HepG2 (cell line): Measurements from ENCODE around the gene CHEK1. TPM values are rescaled to one million over a fixed set of nuclear protein-coding genes. Genes with fewer than 3 reads are reported as not detected.
A peak's percentile ranks its signal among the peaks of the same experiment; 100 is the strongest.
"Not testable (repeated sequence)": the region's sequence is repeated elsewhere in the genome, so short reads cannot be mapped to it uniquely, and the experiment has no call there.

Source experiments
- ATAC-seq: fragments of 200-7000 bp; cut with Tn5 transposase; 3 replicates; pipeline ENCODE4 v1.9.1; 2020; ENCODE audit warnings: mild to moderate bottlenecking, moderate library complexity
- Bru-seq: library from RNA; stranded (reverse); fragments of 400-500 nt; gene quantifications from one replicate; lab custom pipeline; 2021; lab: Mats Ljungman, UMichigan
- BruChase-seq, 2 experiments: library from RNA; stranded (reverse); fragments of 400-500 nt; gene quantifications; one replicate each; lab custom pipeline; 2021; lab: Mats Ljungman, UMichigan
- BruUV-seq: library from RNA; stranded (reverse); fragments of 400-500 nt; replicated peaks from 2 replicates; lab custom pipeline; 2021; lab: Mats Ljungman, UMichigan
- CTCF ChIA-PET: fragments of 300-600 bp; formaldehyde crosslinking; extraction: SDS; loops from one replicate; lab custom pipeline; 2021; ENCODE audit warnings: low total read pairs, inconsistent platforms, low intra/inter-chr PET ratio; lab: Yijun Ruan, JAX
- POLR2A ChIA-PET: fragments of 350-600 bp; sonication (Branson Sonifier 250); formaldehyde crosslinking; loops from one replicate; lab custom pipeline; 2020; ENCODE audit warnings: antibody characterized with exemption, inconsistent platforms; lab: Yijun Ruan, JAX
- DNase-seq: peaks from one replicate; pipeline ENCODE4 v3.0.0-alpha.2; 2015; ENCODE audit warnings: low spot score
- FAIRE-seq: peaks from 3 replicates; lab custom pipeline; 2011; peaks lifted over from hg19 to GRCh38; lab: Jason Lieb, UNC
- H2AFZ ChIP-seq: one replicate; pipeline ENCODE4 v1.6.1; 2011; ENCODE audit warnings: low read length, inconsistent platforms
- H3K27ac ChIP-seq: fragments of 300-600 bp; 3 replicates; pipeline ENCODE4 v1.8.0; 2011; ENCODE audit warnings: mixed run types, mild to moderate bottlenecking, mixed read lengths, low read length, inconsistent platforms; ENCODE audit not compliant: insufficient read depth; ENCODE audit errors: extremely low read length
- H3K27me3 ChIP-seq, 2 experiments: fragments of 200-600 bp in 1 of 2; 2 replicates in 1 of 2; 3 replicates in 1 of 2; pipeline versions ENCODE4 v1.6.0 to v1.8.0; 2011; ENCODE audit warnings: low read length in 2 of 2, mild to moderate bottlenecking in 2 of 2, moderate library complexity in 2 of 2, inconsistent platforms in 1 of 2; ENCODE audit not compliant: insufficient read depth in 2 of 2, control insufficient read depth in 1 of 2
- H3K36me3 ChIP-seq, 2 experiments: fragments of 200-600 bp in 1 of 2; replicated peaks in 1 of 2; 2 replicates in 1 of 2; 3 replicates in 1 of 2; pipeline versions ENCODE4 v1.5.1 to v1.8.0; 2011; ENCODE audit warnings: low read length in 2 of 2, inconsistent platforms in 1 of 2; ENCODE audit not compliant: insufficient read depth in 2 of 2, control insufficient read depth in 1 of 2
- H3K4me1 ChIP-seq: 2 replicates; pipeline ENCODE4 v1.5.1; 2012; ENCODE audit warnings: low read length, inconsistent platforms; ENCODE audit not compliant: insufficient read depth
- H3K4me2 ChIP-seq: 2 replicates; pipeline ENCODE4 v1.6.0; 2011; ENCODE audit warnings: low read depth, low read length, inconsistent platforms
- H3K4me3 ChIP-seq, 3 experiments: fragments of 200-600 bp in 1 of 3; sonication (generic), shearing (Covaris generic) in 1 of 3; replicated peaks in 1 of 3; 2 replicates each; pipeline ENCODE4 v1.5.1; 2011 to 2016; ENCODE audit warnings: low read length in 3 of 3, inconsistent platforms in 2 of 3, low read depth in 2 of 3, mild to moderate bottlenecking in 2 of 3, control low read depth in 1 of 3, mixed read lengths in 1 of 3; ENCODE audit not compliant: insufficient read depth in 1 of 3
- H3K79me2 ChIP-seq: one replicate; pipeline ENCODE4 v1.6.1; 2011; ENCODE audit warnings: low read length, inconsistent platforms; ENCODE audit not compliant: insufficient read depth
- H3K9ac ChIP-seq: 2 replicates; pipeline ENCODE4 v1.6.0; 2011; ENCODE audit warnings: mild to moderate bottlenecking, low read depth, low read length, inconsistent platforms; ENCODE audit not compliant: insufficient read depth
- H3K9me3 ChIP-seq: 2 replicates; pipeline ENCODE4 v1.5.1; 2012; ENCODE audit warnings: mild to moderate bottlenecking, low read length
- H4K20me1 ChIP-seq: 2 replicates; pipeline ENCODE4 v1.6.0; 2011; ENCODE audit warnings: inconsistent platforms, mild to moderate bottlenecking, low read length, moderate library complexity; ENCODE audit not compliant: insufficient read depth
- BHLHE40 ChIP-seq: IDR thresholded peaks from 2 replicates; pipeline ENCODE4 v1.6.1; 2011; ENCODE audit warnings: low read length, improper control_type of control experiment
- CCAR2 ChIP-seq: fragments of 200-400 bp; formaldehyde crosslinking; optimal IDR thresholded peaks from 2 replicates; pipeline ENCODE3; 2018; ENCODE audit warnings: low read depth, mild to moderate bottlenecking, low read length, moderate library complexity
- NRL ChIP-seq: sonication (generic); formaldehyde crosslinking; IDR thresholded peaks from 2 replicates; pipeline ENCODE4 v1.5.0; 2020; ENCODE audit warnings: missing genetic modification reagents, mild to moderate bottlenecking, moderate library complexity, borderline replicate concordance
- PAWR ChIP-seq: sonication (generic); formaldehyde crosslinking; IDR thresholded peaks from 2 replicates; pipeline ENCODE4 v1.4.0; 2020; ENCODE audit warnings: missing genetic modification reagents, mild to moderate bottlenecking, borderline replicate concordance
- REL ChIP-seq: sonication (generic); formaldehyde crosslinking; conservative IDR thresholded peaks from 2 replicates; pipeline ENCODE4 v1.8.0; 2022; ENCODE audit warnings: mild to moderate bottlenecking, missing genetic modification reagents, moderate library complexity
- SNAI1 ChIP-seq: sonication (generic); formaldehyde crosslinking; IDR thresholded peaks from 2 replicates; pipeline ENCODE4 v1.5.0; 2020; ENCODE audit warnings: mild to moderate bottlenecking, missing genetic modification reagents, borderline replicate concordance
- SOX5 ChIP-seq: IDR thresholded peaks from 2 replicates; pipeline ENCODE4 v1.6.1; 2016; ENCODE audit warnings: borderline replicate concordance
- TBL1XR1 ChIP-seq: fragments of 150-350 bp; IDR thresholded peaks from 2 replicates; pipeline ENCODE4 v1.6.1; 2014; ENCODE audit warnings: borderline replicate concordance, low read length; ENCODE audit not compliant: partially characterized antibody
- YEATS2 ChIP-seq: sonication (generic); formaldehyde crosslinking; IDR thresholded peaks from 2 replicates; pipeline ENCODE4 v1.4.0; 2020; ENCODE audit warnings: missing genetic modification reagents, borderline replicate concordance
- ZIK1 ChIP-seq: sonication (generic); formaldehyde crosslinking; IDR thresholded peaks from 2 replicates; pipeline ENCODE4 v1.5.0; 2020; ENCODE audit warnings: mild to moderate bottlenecking, low read depth, missing genetic modification reagents, borderline replicate concordance
- ZNF256 ChIP-seq: sonication (generic); formaldehyde crosslinking; conservative IDR thresholded peaks from 2 replicates; pipeline ENCODE4 v1.4.0; 2020; ENCODE audit warnings: missing genetic modification reagents
- ZNF468 ChIP-seq: sonication (generic); formaldehyde crosslinking; IDR thresholded peaks from 2 replicates; pipeline ENCODE4 v1.8.0; 2022; ENCODE audit warnings: mild to moderate bottlenecking, moderate library complexity, missing genetic modification reagents
- WGBS: methylation state at CpG from one replicate; pipeline ENCODE4 v1.1.6; 2017; ENCODE audit warnings: low lambda C conversion rate; 5-methylcytosine and 5-hydroxymethylcytosine counted together
- in situ Hi-C: cut with HindIII; loops from 2 replicates; pipeline ENCODE4 v1.10.0; 2017; ENCODE audit warnings: low pct_unique_long_range_greater_than_20kb; ENCODE audit not compliant: extremely low pct_ligation_motif_present
- intact Hi-C: fragments of 100-400 bp; cut with micrococcal nuclease; formaldehyde crosslinking; loops from one replicate; pipeline ENCODE4 v1.10.0; 2022; ENCODE audit not compliant: unreplicated experiment
- long read RNA-seq, 2 experiments: library from RNA in 1 of 2; library from polyadenylated mRNA in 1 of 2; stranded (forward) in 1 of 2; unstranded in 1 of 2; transcript quantifications; one replicate each; pipeline ENCODE4 v2.0.0, GENCODE V29; 2019 to 2022
- polyA minus RNA-seq, 3 experiments: library from RNA; depleted of rRNA, polyadenylated mRNA; stranded (reverse); fragments of >200 nt; gene quantifications; 2 replicates each; pipeline ENCODE4 v1.2.3, GENCODE V29; 2011; ENCODE audit warnings: low replicate concordance in 1 of 3
- polyA plus RNA-seq, 8 experiments: library from polyadenylated mRNA; depleted of rRNA in 3 of 8; stranded (reverse) in 7 of 8; unstranded in 1 of 8; fragments of >200 nt; fragmentation: Illumina TruSeq in 4 of 8; extraction: Trizol in 4 of 8; gene quantifications; 2 replicates each; pipeline versions ENCODE4 v1.2.1 to v1.2.3, GENCODE V29; 2011 to 2016; ENCODE audit warnings: low read depth in 4 of 8, missing spikeins in 1 of 8, mixed read lengths in 1 of 8; ENCODE audit not compliant: insufficient read depth in 1 of 8
- total RNA-seq, 5 experiments: library from RNA; depleted of rRNA; stranded (reverse); fragments of >200 nt; fragmentation: Illumina TruSeq; extraction: Trizol; gene quantifications; 2 replicates each; pipeline ENCODE4 v1.2.3, GENCODE V29; 2016; ENCODE audit warnings: low read depth in 1 of 5
- TF ChIP-seq, protein P1 (sequence below): fragments of 450-650 bp; IDR thresholded peaks from 2 replicates; pipeline ENCODE4 v1.6.1; 2016

Gene CHEK1
- total RNA-seq (2016; rRNA removed; fragmentation: Illumina TruSeq; extraction: Trizol) = 83.2 and 152 TPM in 2 replicates
- 21.4 and 24.7 TPM in 2 replicates for total RNA-seq (2016; cell fraction: cytosol; rRNA removed; fragmentation: Illumina TruSeq; extraction: Trizol; ENCODE audit: low read depth)
- 81.6 and 154 TPM in 2 replicates for total RNA-seq (2016; cell fraction: insoluble cytoplasmic fraction; rRNA removed; fragmentation: Illumina TruSeq; extraction: Trizol)
- total RNA-seq (2016; cell fraction: membrane; rRNA removed; fragmentation: Illumina TruSeq; extraction: Trizol) = 46.5 and 56.2 TPM in 2 replicates
- total RNA-seq (2016; cell fraction: nucleus; rRNA removed; fragmentation: Illumina TruSeq; extraction: Trizol) = 56.3 and 62.5 TPM in 2 replicates
- polyA plus RNA-seq (2011; rRNA removed) = 11.0 and 17.8 TPM in 2 replicates
- 8.6 and 9.4 TPM in 2 replicates for polyA plus RNA-seq (2011; cell fraction: cytosol; rRNA removed)
- polyA plus RNA-seq (2011; cell fraction: nucleus; rRNA removed) = 8.6 and 9.6 TPM in 2 replicates
- polyA plus RNA-seq (2012) = 10.1 and 24.7 TPM in 2 replicates
- polyA plus RNA-seq (2016; cell fraction: cytosol; fragmentation: Illumina TruSeq; extraction: Trizol; ENCODE audit: low read depth) = 14.9 and 15.0 TPM in 2 replicates
- 102 and 108 TPM in 2 replicates for polyA plus RNA-seq (2016; cell fraction: insoluble cytoplasmic fraction; fragmentation: Illumina TruSeq; extraction: Trizol; ENCODE audit: low read depth)
- polyA plus RNA-seq (2016; cell fraction: membrane; fragmentation: Illumina TruSeq; extraction: Trizol; ENCODE audit: low read depth) = 30.1 and 31.3 TPM in 2 replicates
- polyA plus RNA-seq (2016; cell fraction: nucleus; fragmentation: Illumina TruSeq; extraction: Trizol; ENCODE audit: insufficient read depth, low read depth) = 56.2 and 66.9 TPM in 2 replicates
- 11.3 and 21.3 TPM in 2 replicates for polyA minus RNA-seq (2011; rRNA and poly(A)+ RNA removed; ENCODE audit: low replicate concordance)
- polyA minus RNA-seq (2011; cell fraction: cytosol; rRNA and poly(A)+ RNA removed) = 12.0 and 13.8 TPM in 2 replicates
- 32.1 and 40.6 TPM in 2 replicates for polyA minus RNA-seq (2011; cell fraction: nucleus; rRNA and poly(A)+ RNA removed)
- percentile 68 among the genes with signal in this experiment for Bru-seq, nascent RNA
- BruChase-seq, experiment 1, labeled RNA remaining after a 6-hour chase = percentile 79 among the genes with signal in this experiment
- BruChase-seq, experiment 2, labeled RNA remaining after a 2-hour chase = percentile 76 among the genes with signal in this experiment
- long read RNA-seq, experiment 1, full-length matches to known transcripts = 9 of 21 reads
- long read RNA-seq, experiment 1, partial matches to known transcripts = 4 of 21 reads
- long read RNA-seq, experiment 1, other reads (novel, unspliced or antisense) = 8 of 21 reads
- long read RNA-seq, experiment 2, full-length matches to known transcripts = 4 of 16 reads
- long read RNA-seq, experiment 2, partial matches to known transcripts = 6 of 16 reads
- long read RNA-seq, experiment 2, other reads (novel, unspliced or antisense) = 6 of 16 reads

DNA sequence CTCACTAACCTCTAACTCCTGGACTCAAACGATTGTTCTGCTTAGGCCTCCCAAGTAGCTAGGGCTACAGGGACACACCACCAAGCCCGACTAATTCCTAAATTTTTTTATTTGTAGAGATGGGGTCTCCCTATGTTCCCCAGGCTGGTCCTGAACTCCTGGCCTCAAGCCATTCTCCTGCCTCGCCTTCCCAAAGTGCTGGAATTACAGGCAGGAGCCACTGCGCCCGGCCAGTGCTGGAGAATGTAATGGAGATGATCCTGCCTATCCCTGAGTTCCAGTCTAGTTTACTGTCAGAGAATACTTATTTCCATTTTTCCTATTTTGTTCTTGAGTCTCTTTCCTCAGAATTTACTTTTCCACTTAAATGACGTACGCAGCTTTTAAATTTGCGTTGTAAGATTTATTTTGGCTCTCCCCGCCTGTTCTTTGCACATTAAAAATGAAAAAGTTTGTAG is at the start of gene CHEK1:
Gene CHEK1 (plus strand): TSS at position 408 of the 458 bp plus-strand sequence. CDS start 1,606 bp downstream, outside the sequence.
- intact Hi-C loops = loop anchor here (1.0 to 2.0 kb wide), 3 partner anchors 32 to 247 kb away; partner anchors contain the start of genes EI24 and STT3A
- FAIRE-seq = no peak

DNA sequence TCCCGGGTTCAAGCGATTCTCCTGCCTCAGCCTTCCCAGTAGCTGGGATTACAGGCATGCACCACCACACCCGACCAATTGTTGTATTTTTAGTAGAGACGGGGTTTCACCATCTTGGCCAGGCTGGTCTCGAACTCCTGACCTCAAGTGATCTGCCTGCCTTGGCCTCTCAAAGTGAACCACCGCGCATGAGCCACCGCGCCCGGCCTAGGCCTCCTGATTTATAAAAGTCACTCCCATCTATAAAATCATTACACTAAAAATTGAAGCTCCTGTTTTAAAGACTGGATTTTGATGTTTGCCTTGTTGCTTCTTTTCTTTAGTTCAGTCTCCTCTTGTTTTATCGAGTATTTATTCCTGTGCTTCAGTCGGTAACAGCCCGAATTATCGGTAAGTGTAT is 47.8 kb upstream of the CHEK1 start:
- DNase-seq, H3K9ac ChIP-seq, FAIRE-seq, in situ Hi-C loops, CTCF ChIA-PET, BruUV-seq, POLR2A ChIA-PET, H3K4me1 ChIP-seq, H3K9me3 ChIP-seq, H2AFZ ChIP-seq, H3K79me2 ChIP-seq, H3K27ac ChIP-seq, ATAC-seq, H3K4me3 ChIP-seq, H3K27me3 ChIP-seq, intact Hi-C loops, H3K4me2 ChIP-seq, H4K20me1 ChIP-seq: not testable (repeated sequence)
- peaks cover 28 to 69% of the 10 kb centered on the region in 2 experiments for H3K36me3 ChIP-seq
- whole genome bisulfite sequencing = 98% methylated on average over 14 of the region's 14 CpGs

More for the DNA sequence above, at the start of gene CHEK1:
- Histone ChIP-seq H3K4me1 (peaks cover 29% of the 10 kb centered on the region), H3K4me3 (peak within 1 kb of the TSS; percentile 79 to 90 (median 79)), H4K20me1 (no peaks in the 10 kb centered on the region), H3K27ac (peak within 1 kb of the TSS; percentile 87), H3K9ac (peak within 1 kb of the TSS; percentile 85), H3K27me3 (no peaks in the 10 kb centered on the region; a peak in 1 of 5 replicates), H3K9me3 (no peaks in the 10 kb centered on the region), H2AFZ (peak within 1 kb of the TSS; percentile 94)
- CTCF ChIA-PET = no interaction called here
- BruUV-seq = no TSS peak
- WGBS = 67% methylated on average over 9 of the region's 9 CpGs
- in situ Hi-C loops = loop anchor here (5.0 to 25.0 kb wide), 2 partner anchors 248 to 588 kb away; partner anchors contain the start of genes FAM118B and RPUSD4
- DNase-seq = no peak
- no peak for ATAC-seq
- TF ChIP-seq CCAR2 = no peak
- TF ChIP-seq REL (CRISPR knock-in tag) = no peak
- TF ChIP-seq SOX5 (CRISPR knock-in tag) = no peak
- TF ChIP-seq YEATS2 (CRISPR knock-in tag) = no peak
- no peak for TF ChIP-seq SNAI1 (CRISPR knock-in tag)
- TF ChIP-seq TBL1XR1 = no peak
- no peak for TF ChIP-seq ZNF256 (CRISPR knock-in tag)
- TF ChIP-seq, protein P1, sequence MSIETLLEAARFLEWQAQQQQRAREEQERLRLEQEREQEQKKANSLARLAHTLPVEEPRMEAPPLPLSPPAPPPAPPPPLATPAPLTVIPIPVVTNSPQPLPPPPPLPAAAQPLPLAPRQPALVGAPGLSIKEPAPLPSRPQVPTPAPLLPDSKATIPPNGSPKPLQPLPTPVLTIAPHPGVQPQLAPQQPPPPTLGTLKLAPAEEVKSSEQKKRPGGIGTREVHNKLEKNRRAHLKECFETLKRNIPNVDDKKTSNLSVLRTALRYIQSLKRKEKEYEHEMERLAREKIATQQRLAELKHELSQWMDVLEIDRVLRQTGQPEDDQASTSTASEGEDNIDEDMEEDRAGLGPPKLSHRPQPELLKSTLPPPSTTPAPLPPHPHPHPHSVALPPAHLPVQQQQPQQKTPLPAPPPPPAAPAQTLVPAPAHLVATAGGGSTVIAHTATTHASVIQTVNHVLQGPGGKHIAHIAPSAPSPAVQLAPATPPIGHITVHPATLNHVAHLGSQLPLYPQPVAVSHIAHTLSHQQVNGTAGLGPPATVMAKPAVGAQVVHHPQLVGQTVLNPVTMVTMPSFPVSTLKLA = no peak
- TF ChIP-seq PAWR (CRISPR knock-in tag) = no peak
- TF ChIP-seq ZIK1 (CRISPR knock-in tag) = no peak
- TF ChIP-seq NRL (CRISPR knock-in tag) = no peak
- TF ChIP-seq ZNF468 (CRISPR knock-in tag) = no peak
- TF ChIP-seq BHLHE40 = no peak
- TF ChIP-seq, all 625 proteins: peak for 0
- POLR2A ChIA-PET = interaction anchor here (3.1 kb wide), 1 partner anchor 32 kb away, joined by 24 read pairs; the partner anchor contains the start of gene STT3A
- Histone ChIP-seq H3K79me2 (peaks cover 27% of the 10 kb centered on the region), H3K4me2 (peak within 1 kb of the TSS; percentile 93), H3K36me3 (peaks cover 6 to 20% of the 10 kb centered on the region in 2 experiments)
